Iris pigment epithelial cell (primary cell): ENCODE measurements around the gene NTM.

Experiments
- DNase-seq: peaks from one replicate; pipeline ENCODE4 v3.0.0-alpha.2; 2011; ENCODE audit warnings: low read depth

Gene NTM

GRCh38 chr11:131917634-131918384 is 547.4 kb downstream of the NTM start:
- no peak for DNase-seq

GRCh38 chr11:131918663-131919062 is 548.2 kb downstream of the NTM start:
- no peak for DNase-seq

GRCh38 chr11:131922220-131922619 is 551.8 kb downstream of the NTM start:
- DNase-seq, result no peak

GRCh38 chr11:131923309-131923708 is 552.9 kb downstream of the NTM start:
- DNase-seq, result no peak

GRCh38 chr11:131924001-131924400 is 553.6 kb downstream of the NTM start:
- no peak for DNase-seq

GRCh38 chr11:131924457-131925201 is 554.2 kb downstream of the NTM start:
- peak; percentile 44 for DNase-seq

GRCh38 chr11:131925829-131926228 is 555.4 kb downstream of the NTM start:
- no peak for DNase-seq

- no peak for DNase-seq
These were observed 558.6 kb downstream of the NTM start for GRCh38 chr11:131928992-131929391.

GRCh38 chr11:131932584-131933325 is 562.3 kb downstream of the NTM start:
- no peak for DNase-seq

GRCh38 chr11:131934006-131934405 is 563.6 kb downstream of the NTM start:
- DNase-seq, result no peak

- DNase-seq, result no peak
These were observed 567.9 kb downstream of the NTM start for GRCh38 chr11:131938351-131938751.

- no peak for DNase-seq
These were observed 569.7 kb downstream of the NTM start for GRCh38 chr11:131940126-131940525.

GRCh38 chr11:131942878-131943277 is 572.5 kb downstream of the NTM start:
- no peak for DNase-seq

GRCh38 chr11:131943295-131943694 is 572.9 kb downstream of the NTM start:
- DNase-seq, result no peak

- no peak for DNase-seq
These were observed 574.3 kb downstream of the NTM start for GRCh38 chr11:131944736-131945135.

GRCh38 chr11:131945706-131946105 is 575.3 kb downstream of the NTM start:
- DNase-seq, result no peak

- no peak for DNase-seq
These were observed 577.1 kb downstream of the NTM start for GRCh38 chr11:131947511-131947910.

- no peak for DNase-seq
These were observed 580.7 kb downstream of the NTM start for GRCh38 chr11:131951121-131951520.

GRCh38 chr11:131954146-131954545 is 583.7 kb downstream of the NTM start:
- no peak for DNase-seq

GRCh38 chr11:131955904-131956303 is 585.5 kb downstream of the NTM start:
- DNase-seq, result no peak

GRCh38 chr11:131957201-131957600 is 586.8 kb downstream of the NTM start:
- no peak for DNase-seq

GRCh38 chr11:131957875-131958274 is 587.5 kb downstream of the NTM start:
- DNase-seq, result no peak

- no peak for DNase-seq
These were observed 592.4 kb downstream of the NTM start for GRCh38 chr11:131962818-131963217.
